ENCODE measurements around the gene CHD6.

The CHD6 gene

GRCh38 chr20:41367956-41368355, 250.2 kb downstream of the CHD6 start:
- DNase-seq (ENCODE audit: low read depth) = no peak
- H3K4me3 ChIP-seq (ENCODE audit: low read length) = no peak overlapping the region
- TF ChIP-seq, protein P1, sequence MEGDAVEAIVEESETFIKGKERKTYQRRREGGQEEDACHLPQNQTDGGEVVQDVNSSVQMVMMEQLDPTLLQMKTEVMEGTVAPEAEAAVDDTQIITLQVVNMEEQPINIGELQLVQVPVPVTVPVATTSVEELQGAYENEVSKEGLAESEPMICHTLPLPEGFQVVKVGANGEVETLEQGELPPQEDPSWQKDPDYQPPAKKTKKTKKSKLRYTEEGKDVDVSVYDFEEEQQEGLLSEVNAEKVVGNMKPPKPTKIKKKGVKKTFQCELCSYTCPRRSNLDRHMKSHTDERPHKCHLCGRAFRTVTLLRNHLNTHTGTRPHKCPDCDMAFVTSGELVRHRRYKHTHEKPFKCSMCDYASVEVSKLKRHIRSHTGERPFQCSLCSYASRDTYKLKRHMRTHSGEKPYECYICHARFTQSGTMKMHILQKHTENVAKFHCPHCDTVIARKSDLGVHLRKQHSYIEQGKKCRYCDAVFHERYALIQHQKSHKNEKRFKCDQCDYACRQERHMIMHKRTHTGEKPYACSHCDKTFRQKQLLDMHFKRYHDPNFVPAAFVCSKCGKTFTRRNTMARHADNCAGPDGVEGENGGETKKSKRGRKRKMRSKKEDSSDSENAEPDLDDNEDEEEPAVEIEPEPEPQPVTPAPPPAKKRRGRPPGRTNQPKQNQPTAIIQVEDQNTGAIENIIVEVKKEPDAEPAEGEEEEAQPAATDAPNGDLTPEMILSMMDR (conservative IDR thresholded peaks at IDR 0.05; ENCODE audit: low read length) = no peak

GRCh38 chr20:41367393-41367695, 250.8 kb downstream of the CHD6 start:
- no peak for DNase-seq (ENCODE audit: low read depth)
- TF ChIP-seq, protein P1 (conservative IDR thresholded peaks at IDR 0.05; ENCODE audit: low read length) = no peak
- H3K4me3 ChIP-seq (ENCODE audit: low read length) = no peak overlapping the region

DNA sequence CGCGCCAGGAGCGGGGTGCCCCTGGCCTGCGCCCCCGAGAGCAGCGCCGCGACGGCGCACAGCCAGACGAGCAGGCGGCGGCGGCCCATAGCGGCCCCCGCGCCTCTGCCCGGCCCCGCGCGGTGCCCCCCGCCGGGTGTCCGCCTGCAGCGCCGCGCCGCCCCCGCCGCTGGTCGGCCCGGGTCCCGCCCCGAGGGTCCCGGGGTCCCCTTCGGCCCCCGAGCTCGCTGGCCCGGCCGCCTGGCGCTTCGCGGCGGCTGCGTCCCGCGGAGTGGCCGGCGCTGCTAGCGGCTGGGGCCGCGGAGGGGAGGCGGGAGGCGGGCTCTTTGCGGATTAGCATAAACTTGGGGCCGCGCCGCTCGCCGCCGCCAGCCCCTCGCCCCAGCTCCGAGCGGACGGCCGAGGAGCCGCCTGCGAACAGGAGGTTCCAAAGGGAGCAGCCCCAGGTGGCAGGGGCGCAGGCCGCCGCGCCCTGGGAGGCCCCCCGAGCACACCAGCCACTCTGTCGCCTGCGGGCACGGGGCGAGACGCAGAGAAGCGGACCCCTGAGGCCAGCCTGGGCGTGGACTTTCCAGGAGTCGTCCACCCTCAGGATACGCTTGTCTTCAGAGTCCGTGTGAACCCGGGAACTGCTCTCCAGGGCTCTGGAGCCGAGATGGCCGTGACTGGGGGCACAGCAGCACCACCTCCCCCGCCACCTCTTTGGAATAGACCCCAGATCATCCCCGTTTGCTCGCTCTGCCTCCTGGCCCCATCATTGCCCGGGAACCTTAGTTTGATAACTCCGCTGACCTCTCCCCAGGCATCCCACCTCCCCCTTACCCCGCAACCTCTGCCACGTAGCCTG, 251.4 kb downstream of the CHD6 start, which contains the start of gene EMILIN3:
TSS of gene EMILIN3 (minus strand) at position 273 of the 847 bp plus-strand sequence. CDS start at position 89, 184 bp downstream.
- TF ChIP-seq, protein P1 (conservative IDR thresholded peaks at IDR 0.05; ENCODE audit: low read length) = no peak
- DNase-seq (ENCODE audit: low read depth) = no peak
- H3K4me3 ChIP-seq (ENCODE audit: low read length) = no peak within 1 kb of the TSS

DNA sequence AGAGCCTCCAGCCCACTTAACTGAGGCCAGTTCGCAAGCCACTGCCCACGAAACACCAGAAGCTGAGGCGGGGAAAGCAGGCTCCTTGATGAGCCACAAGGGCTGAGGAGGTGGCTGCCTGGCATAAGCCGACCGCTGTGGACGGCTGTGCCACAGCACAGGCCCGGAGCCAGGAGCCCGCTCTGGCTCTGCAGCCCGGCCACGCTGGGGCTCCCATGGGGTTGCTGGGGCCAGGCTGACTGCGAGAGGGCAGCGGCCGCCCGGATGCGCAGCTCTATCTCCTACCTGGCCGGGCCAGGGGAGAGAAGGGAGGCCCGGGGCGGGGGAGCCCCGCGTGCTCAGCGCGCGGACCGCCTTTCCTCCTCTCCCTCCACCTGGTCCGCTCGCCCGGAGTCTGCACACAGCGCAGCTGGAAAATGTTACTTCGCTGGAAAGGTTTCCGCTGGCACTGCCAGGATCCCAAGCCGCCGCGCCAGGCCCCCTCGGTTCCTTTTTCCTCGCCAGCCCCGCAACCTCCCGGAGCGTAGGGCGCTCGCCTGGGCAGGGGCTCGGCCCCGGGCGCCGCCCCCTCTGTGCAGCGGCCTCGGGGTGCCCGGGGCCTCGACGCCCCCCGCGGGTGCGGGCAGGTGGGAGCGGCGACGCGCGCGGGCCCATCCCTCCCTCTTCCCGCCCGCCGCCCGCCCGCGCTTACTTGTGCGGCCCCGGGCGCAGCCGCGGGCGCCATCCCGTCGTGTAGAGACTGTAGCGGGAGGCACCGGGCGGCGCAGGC, 252.2 kb downstream of the CHD6 start:
- H3K4me3 ChIP-seq (ENCODE audit: low read length) = no peak overlapping the region
- no peak for DNase-seq (ENCODE audit: low read depth)

GRCh38 chr20:41364967-41365765, 253.0 kb downstream of the CHD6 start:
- H3K4me3 ChIP-seq (ENCODE audit: low read length) = no peak overlapping the region
- TF ChIP-seq, protein P1 (conservative IDR thresholded peaks at IDR 0.05; ENCODE audit: low read length) = no peak
- no peak for DNase-seq (ENCODE audit: low read depth)

More for the DNA sequence above, 252.2 kb downstream of the CHD6 start:
- TF ChIP-seq, protein P1 (conservative IDR thresholded peaks at IDR 0.05; ENCODE audit: low read length) = no peak

- no peak overlapping the region for H3K4me3 ChIP-seq (ENCODE audit: low read length)
- TF ChIP-seq, protein P1 (conservative IDR thresholded peaks at IDR 0.05; ENCODE audit: low read length) = no peak
- DNase-seq (ENCODE audit: low read depth) = no peak
These were observed 253.8 kb downstream of the CHD6 start for GRCh38 chr20:41364236-41364855.

Measured in AG10803 (cell line).